HG03342 (cell line): Measurements from ENCODE around the gene PRRX2.
"Not testable (repeated sequence)": the region's sequence is repeated elsewhere in the genome, so short reads cannot be mapped to it uniquely, and the experiment has no call there.

Source experiments
- ATAC-seq: cut with Tn5 transposase; IDR thresholded peaks from one replicate; pipeline ENCODE4 v1.9.1; 2021; ENCODE audit warnings: mild to moderate bottlenecking, moderate library complexity; ENCODE audit not compliant: unreplicated experiment

The PRRX2 gene

DNA sequence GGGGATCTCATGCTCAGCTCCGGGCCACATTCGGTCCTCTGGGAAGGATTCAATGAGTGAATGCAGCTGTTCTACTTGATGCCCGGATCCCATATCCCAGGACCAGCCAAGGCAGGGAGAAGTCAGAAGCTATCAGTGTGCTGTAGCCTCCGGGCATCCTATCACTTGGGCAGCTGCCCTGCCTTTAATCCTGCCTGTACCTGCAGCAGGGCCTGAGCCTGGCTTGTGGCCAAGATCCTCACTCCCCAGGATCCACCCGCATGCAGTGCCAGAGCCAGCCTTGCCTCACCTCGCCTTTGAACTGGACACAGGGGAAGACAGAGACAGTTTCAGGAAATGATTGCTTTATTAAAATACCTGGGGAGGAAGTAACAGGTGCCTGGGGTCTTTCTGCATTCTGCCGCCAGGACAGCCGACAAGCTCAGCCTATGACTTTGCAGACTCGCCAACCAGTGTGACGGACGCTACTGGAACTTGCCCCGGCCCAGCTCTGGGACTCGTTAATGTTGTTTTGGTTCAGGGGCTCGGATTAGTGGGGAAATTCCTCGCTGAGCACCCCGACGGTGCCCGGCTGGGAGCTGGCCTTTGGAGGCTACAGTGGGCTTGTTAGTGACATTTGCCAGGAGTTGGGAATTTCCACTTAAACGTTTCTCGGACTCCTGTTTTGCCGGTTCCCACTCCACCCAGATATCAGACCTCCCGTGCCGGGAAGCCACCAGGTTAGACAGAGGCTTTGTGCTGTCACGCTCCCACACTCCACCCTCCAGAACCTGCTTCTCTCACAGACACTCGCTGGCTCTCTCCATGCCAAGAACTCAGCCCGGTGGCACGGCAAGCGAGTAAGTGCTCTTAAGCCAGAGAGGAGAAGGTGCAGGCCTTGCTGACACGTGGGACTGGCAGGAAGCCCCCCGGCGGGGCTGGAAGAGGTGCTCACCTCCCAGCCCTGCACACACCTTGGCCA is 86.7 kb downstream of the PRRX2 start:
- ATAC-seq, result no peak

DNA sequence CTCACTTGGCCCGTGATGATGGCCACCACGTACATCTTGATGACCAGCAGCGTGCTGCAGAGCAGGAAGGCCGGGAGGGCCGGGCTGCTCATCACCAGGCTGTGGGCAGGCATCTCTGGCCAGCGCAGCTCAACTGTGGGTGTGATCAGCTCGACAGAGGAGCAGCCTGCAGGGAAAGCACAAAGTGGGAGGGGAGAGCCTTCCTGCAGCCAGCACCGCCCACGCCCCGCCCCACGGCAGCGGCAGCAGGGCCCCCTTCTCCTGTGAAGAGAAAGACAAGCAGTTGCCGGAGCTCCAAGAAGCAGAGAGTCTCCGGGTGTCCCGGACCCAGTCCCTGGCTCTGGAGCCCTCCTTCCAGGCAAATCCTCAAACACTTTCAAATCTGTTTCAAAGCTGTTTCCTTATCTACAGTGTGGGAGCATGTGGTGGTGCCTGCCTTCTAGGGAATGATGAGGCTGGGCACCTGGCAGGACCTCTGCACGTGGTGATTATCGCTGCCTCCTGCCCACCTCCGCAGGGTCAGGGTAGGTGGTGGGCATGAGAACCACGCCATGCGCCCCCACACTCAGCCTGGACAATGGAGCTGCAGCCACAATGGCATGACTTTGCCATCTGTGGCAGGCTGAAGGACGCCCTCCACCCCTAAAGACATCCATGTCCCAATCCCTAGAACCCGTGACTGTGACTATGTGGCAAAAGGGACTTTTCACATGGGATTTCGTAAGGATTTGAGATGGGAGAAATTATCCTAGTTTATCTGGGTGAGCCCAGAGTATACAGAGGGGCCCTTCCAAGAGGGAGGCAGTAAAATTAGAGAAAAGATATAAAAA is 87.7 kb downstream of the PRRX2 start, which contains the start of gene PTGES:
Gene PTGES (minus strand): TSS at position 143 of the 830 bp plus-strand sequence. CDS start 30 bp downstream, at position 113.
- no peak for ATAC-seq

DNA sequence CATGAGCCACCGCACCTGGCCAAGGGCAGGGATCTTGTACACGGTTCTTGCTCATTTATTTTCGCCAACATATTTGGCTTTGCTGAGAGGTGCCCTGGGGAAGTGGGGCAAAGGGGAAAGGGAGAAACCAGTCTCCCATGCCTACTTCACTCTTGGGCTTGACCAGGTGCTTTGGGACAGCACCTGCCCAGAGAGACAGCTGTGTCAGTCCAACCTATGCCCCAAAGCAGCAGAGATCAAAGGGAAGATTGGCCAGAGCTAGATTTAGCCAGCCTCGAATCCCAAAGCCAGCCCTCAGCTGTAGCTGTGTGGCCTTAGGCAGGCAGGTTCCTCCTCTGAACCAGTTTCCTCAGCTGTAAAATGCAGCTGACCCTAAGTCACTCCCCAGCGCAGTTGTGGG is 89.7 kb downstream of the PRRX2 start:
- ATAC-seq, result no peak

DNA sequence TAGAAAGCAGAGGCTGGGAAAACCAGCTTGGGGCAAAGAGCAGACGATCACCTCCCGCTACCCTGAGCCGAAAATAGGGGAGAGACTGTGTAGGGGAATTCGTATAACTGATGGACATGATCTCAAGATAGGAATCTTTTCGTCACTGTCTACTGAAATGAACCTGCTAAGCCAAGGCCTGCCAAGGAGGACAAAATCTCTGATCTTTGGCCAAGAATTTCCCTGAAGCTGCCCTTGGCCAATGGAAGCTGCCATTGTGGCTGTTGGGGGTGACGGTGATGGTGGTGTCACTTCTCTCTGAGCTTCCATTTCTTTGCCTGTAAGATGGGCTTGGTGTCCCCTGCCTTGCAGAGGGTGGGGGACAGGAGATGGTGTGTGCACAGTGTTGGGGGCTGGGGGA is 90.7 kb downstream of the PRRX2 start:
- no peak for ATAC-seq

DNA sequence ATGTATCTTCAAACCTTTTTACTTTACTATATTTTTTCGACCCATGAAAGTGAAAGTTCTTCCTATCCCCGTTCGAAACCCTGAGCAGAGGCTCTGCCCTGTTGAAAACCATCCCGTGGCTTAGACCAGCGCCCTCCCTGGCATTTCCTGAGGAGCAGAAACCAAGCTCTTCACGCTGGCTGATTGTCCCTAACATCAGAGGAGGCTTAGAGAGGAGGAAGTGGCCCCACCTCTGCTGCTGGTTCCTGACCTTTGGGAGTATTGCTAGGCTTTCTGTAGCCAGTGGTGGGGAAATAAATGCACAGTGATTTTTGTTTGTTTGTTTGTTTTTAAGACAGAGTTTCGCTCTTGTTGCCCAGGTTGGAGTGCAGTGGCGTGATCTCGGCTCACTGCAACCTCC is 91.6 kb downstream of the PRRX2 start:
- no peak for ATAC-seq

DNA sequence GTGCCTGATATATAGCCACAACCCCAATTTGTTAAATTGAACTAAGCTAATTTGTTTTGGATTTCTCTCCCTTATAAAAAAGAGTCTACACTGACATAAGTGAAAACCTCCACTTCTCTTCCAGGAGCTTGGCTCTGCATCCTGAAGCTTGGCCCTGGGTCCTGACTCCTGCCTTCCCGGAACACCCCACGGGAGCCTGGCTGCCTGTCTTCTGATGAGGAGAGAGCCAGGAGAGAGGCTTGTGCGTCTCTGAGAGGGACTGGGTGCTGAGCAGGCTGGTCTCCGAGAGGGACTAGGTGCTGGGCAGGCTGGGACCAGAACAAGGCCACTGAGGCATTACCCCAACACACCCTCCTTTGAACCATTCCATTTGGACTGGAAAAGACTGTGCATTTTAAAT is 93.9 kb downstream of the PRRX2 start:
- ATAC-seq, result no peak

DNA sequence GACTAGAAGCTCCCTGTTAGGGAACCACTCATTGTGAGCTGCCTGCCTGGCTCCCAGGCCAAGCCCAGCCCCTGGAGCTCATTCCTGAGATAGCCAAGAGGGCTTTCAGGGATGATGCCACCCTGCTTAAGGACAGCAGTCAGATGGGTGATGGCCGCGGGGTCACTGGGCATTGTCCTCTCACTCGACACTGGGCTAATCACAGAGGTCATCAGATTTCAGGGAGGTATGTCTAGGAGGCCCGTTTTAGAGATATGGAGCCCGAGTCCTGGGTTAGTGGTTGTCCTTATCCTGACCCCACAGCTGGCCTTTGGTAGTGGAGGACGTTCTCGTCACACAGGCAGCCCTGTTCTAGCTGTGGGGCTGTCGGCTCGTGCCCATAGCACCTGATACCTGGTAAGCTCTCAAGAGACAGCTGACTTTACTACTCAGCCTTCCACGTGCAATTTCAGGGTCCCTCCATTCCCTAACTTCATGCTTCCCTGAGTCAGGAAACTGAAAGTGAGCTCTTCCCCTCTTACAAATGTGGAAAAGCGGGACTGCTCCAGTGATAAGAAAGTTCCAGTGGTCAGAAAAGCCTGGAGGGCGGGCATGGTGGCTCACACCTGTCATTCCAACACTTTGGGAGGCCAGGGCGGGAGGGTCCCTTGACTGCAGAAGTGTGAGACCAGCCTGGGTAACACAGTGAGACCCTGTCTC is 94.5 kb downstream of the PRRX2 start:
- no peak for ATAC-seq

DNA sequence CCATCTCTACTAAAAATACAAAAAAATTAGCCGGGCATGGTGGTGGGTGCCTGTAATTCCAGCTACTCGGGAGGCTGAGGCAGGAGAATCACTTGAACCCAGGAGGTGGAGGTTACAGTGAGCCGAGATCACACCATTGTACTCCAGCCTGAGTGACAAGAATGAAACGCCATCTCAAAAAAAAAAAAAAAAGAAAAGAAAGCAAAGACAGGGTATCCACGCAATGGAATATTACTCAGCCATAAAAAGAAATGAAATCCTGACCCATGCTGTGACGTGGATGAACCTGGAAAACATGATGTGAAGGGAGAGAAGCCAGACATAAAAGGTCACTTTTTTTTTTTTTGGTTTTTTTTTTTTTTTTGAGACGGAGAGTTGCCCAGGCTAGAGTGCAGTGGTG is 95.3 kb downstream of the PRRX2 start:
- ATAC-seq, result not testable (repeated sequence)

DNA sequence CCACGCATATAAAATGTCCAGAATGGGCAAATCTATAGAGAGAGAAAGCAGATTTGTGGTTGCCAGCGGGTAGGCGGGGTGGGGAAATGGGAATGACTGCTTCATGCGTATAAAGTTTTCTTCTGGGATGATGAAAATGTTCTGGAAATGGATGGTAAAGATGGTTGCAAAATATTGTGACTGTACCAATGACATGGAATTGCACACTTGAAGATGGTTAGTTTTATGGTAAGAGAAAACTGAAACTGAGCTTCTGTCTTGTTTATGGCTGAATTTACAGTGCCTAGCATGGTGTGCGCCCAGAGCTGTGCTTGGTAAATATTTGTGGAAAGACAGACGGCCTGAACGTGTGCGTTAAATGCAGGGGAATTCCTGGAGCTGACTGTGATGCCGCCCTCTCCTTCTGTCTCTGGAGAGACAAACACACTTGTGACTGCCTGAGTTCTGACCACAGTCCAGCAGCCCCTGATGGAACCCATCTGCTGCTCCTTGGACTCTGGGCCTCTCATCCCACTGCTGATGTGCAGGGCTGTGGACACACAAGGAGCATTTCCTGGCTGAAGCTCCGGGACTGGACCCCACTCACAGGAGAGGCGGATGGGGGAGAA is 96.0 kb downstream of the PRRX2 start:
- no peak for ATAC-seq

DNA sequence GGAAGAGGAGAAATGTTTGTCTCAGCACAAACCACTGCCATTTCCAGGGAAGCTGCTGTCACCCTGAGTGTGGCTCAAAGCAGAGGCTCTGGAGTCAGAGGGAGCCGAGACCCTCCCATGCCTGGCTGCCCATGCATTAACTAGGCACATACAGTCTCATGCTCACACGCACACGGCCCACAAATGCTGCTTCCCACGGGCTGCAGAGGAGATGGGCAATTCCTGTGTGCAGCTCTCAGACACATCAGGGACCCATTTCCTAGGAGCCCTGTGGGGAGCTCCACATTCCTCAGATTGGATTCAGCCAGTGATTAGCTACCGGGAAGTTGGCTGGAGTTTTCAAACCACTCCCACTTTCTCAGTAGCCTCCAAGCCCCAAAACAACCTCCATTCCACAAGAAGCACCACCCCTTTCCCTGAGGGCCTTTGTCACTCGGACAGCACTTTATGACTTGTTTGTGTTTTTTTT is 96.5 kb downstream of the PRRX2 start:
- no peak for ATAC-seq

DNA sequence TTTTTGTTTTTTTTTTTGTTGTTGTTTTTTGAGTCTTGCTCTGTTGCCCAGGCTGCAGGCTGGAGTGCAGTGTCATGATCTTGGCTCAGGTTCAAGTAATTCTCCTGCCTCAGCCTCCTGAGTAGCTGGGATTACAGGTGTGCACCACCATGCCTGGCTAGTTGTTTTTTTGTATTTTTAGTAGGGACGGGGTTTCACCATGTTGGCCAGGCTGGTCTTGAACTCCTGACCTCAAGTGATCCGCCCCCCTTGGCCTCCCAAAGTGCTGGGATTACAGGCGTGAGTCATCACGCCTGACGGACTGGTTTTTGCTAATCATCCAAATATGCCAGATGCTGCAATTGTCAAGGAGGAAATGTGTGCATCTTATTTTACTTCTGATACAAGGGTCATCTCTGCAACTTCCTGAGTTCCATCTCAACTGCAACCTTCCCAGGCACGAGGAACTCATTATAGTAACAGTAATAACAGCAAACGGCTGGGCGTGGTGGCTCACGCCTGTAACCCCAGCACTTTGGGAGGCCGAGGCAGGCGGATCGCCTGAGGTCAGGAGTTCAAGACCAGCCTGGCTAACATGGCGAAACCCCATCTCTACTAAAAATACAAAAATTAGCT is 97.0 kb downstream of the PRRX2 start:
- ATAC-seq, result not testable (repeated sequence)

DNA sequence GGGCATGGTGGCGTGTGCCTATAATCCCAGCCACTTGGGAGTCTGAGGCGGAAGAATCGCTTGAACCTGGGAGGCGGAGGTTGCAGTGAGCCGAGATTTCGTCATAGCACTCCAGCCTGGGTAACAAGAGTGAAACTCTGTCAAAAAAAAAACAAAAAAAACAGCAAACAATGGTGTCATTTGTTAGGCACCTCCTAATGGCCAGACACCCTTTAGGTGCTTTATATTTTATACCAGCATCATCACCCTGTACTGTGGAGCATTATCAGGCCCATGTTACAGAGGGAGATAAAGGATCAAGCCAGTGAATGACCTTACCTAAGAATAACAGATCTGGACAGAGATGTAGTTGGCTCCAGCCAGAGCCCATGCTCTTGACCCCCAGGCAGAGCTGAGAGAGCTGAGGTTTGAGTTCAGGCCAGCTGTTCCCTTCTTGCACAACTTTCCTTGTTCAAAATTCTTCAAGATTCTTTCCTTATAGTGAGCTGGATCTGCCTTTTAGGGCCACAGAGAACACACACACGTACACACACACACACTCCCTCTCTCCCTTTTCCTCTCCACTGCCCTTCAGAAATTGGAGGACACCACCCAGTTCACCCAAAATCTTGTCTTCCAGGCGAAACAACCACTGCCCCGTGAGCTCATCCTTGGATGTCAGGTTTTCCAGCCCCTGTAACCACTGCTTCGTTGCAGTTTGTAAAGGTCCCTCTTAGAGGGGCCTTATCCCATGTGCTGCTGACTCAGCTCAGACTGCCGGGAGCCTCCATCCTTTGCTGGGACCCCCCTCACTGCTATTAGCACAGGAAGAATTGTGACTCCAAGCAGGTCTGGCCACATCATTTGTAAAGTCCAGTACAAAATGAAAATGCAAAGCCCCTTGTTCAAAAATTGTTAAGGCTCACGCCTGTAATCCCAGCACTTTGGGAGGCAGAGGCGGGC is 97.8 kb downstream of the PRRX2 start:
- no peak for ATAC-seq

DNA sequence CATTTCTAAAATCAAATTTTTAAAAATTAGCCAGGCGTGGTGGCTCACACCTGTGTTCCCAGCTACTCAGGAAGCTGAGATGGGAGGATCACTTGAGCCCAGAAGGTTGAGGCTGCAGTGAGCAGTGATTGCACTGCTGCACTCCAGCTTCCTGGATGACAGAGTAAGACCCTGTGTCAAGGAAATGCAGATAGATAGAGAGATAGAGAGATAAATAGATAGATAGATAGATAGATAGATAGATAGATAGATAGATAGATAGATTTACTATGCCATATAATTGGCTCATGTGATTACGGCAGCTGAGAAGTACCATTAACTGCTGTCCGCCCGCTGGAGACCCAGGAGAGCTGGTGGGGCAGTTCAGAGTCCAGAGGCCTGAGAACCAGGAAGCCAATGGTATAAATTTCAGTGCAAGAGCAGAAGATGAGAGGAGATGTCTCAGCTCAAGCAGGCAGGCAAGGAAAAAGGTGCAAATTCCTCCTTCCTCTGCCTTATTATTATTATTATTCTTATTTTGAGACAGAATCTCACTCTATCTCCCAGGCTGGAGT is 100.4 kb downstream of the PRRX2 start:
- no peak for ATAC-seq

DNA sequence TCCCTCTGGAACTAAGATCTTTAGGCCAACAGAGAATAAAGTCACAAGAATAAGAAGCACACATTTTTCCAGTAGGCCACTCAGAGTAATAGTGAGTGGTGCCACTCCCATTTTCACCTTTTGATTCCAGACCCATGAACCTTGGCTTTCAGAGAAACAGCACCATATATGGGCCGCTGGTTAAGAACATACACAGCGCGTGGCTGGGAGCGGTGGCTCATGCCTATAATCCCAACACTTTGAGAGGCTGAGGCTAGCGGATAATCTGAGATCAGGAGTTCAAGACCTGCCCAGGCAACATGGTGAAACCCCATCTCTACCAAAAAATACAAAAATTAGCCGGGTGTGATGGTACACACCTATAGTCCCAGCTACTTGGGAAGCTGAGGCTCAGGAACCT is 103.0 kb downstream of the PRRX2 start:
- ATAC-seq, result no peak

DNA sequence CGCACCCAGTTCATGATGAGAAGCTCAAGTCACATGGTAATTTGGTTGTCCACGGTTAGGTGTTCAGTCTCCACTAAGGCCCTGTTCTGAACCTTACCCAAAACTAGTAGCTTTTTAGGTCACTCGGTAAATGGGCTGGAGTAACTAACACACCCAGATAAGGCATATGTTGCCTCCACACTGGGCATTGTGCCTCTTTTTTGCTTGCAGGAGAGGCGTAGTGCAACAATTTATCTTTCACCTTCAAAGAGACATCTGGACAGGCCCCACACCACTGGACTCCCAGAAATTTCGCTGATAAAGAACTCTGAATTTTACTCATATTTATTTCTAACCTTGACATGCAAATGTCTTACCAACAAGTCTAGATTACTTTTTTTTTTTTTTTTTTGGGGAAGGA is 104.2 kb downstream of the PRRX2 start:
- no peak for ATAC-seq

DNA sequence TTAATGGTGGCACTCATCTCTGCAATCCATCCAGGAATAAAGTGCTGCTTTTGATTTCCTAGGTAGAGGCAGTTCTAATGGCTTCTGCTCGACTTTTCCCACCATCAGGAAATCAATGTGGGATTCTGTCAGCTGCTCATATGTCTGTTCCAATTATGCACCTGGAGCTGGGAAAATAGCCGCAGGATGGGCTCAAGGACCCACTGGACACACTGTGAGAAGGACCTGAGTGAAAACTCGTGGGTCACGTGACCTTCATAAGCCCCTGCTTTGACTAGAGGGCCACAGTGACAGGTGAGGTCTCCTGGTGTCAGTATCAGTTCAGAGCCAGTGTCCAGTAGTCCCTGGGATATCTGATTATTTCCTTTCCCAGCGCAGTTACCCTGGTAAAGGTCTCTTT is 105.3 kb downstream of the PRRX2 start:
- ATAC-seq, result no peak
